SU-DHL-6 (cell line): ENCODE measurements around the gene MPC1.

Experiments used
- H2AFZ ChIP-seq: fragments of 200-600 bp; sonication (generic); 2 replicates; pipeline ENCODE4 v1.6.1; 2014; ENCODE audit warnings: low read depth, mild to moderate bottlenecking, moderate library complexity, mixed read lengths, antibody characterized with exemption, low read length; ENCODE audit not compliant: severe bottlenecking
- H3F3A ChIP-seq: fragments of 200-600 bp; shearing (Covaris generic); 2 replicates; pipeline ENCODE4 v1.6.0; 2016; ENCODE audit warnings: antibody characterized with exemption, mild to moderate bottlenecking; ENCODE audit not compliant: insufficient read depth
- H3K27ac ChIP-seq: fragments of 200-600 bp; sonication (generic); 2 replicates; pipeline ENCODE4 v1.5.1; 2016; ENCODE audit warnings: low read depth, mild to moderate bottlenecking, low read length, moderate library complexity, mixed read lengths
- H3K27me3 ChIP-seq: fragments of 200-600 bp; sonication (generic), shearing (Covaris generic); 2 replicates; pipeline ENCODE4 v1.6.0; 2014; ENCODE audit warnings: mild to moderate bottlenecking, low read length
- H3K36me3 ChIP-seq: fragments of 200-600 bp; sonication (generic); 2 replicates; pipeline ENCODE4 v1.6.1; 2014; ENCODE audit warnings: mild to moderate bottlenecking, low read length, mixed read lengths
- H3K4me2 ChIP-seq: fragments of 300-600, 200-600 bp; shearing (Covaris generic), sonication (generic); 2 replicates; pipeline ENCODE4 v1.6.0; 2014; ENCODE audit warnings: low read length, low read depth, mild to moderate bottlenecking; ENCODE audit not compliant: poor library complexity, severe bottlenecking
- H3K4me3 ChIP-seq: fragments of 200-600 bp; sonication (generic); 2 replicates; pipeline ENCODE4 v1.5.1; 2014; ENCODE audit warnings: antibody characterized with exemption, low read length, mild to moderate bottlenecking, mixed read lengths; ENCODE audit not compliant: insufficient read depth, poor library complexity, severe bottlenecking
- H3K79me2 ChIP-seq: fragments of 200-600 bp; sonication (generic); 2 replicates; pipeline ENCODE4 v1.6.1; 2014; ENCODE audit warnings: mild to moderate bottlenecking, low read length, moderate library complexity; ENCODE audit not compliant: insufficient read depth
- H3K9ac ChIP-seq: fragments of 200-600 bp; sonication (generic); 2 replicates; pipeline ENCODE4 v1.7.0; 2014; ENCODE audit warnings: mild to moderate bottlenecking, low read length
- H3K9me2 ChIP-seq: fragments of 200-600 bp; sonication (generic); replicated peaks from 2 replicates; pipeline ENCODE4 v1.6.1; 2014; ENCODE audit warnings: low read length; ENCODE audit not compliant: insufficient read depth
- H3K9me3 ChIP-seq: fragments of 200-600 bp; sonication (generic); 2 replicates; pipeline ENCODE4 v1.6.1; 2014; ENCODE audit warnings: low read length, mixed read lengths; ENCODE audit not compliant: insufficient read depth
- H4K20me1 ChIP-seq: fragments of 200-600 bp; sonication (generic); 2 replicates; pipeline ENCODE4 v1.6.1; 2014; ENCODE audit warnings: low read depth, mild to moderate bottlenecking, antibody characterized with exemption, low read length, moderate library complexity, mixed read lengths
- CTCF ChIP-seq: fragments of 200-600 bp; sonication (generic); IDR thresholded peaks from one replicate; pipeline ENCODE4 v1.5.1; 2017; ENCODE audit warnings: antibody characterized with exemption, mild to moderate bottlenecking, low read length, moderate library complexity; ENCODE audit not compliant: insufficient read depth, poor library complexity, severe bottlenecking
- EZH2phosphoT487 ChIP-seq: fragments of 200-600 bp; sonication (generic), shearing (Covaris generic); conservative IDR thresholded peaks from 2 replicates; pipeline ENCODE4 v1.6.1; 2018; ENCODE audit warnings: mild to moderate bottlenecking, antibody characterized with exemption, low read length, moderate library complexity, mixed read lengths

The MPC1 gene

GRCh38 chr6:166400181-166400580, 17.4 kb upstream of the MPC1 start:
- TF ChIP-seq CTCF, result no peak
- TF ChIP-seq EZH2phosphoT487, result no peak
- Histone ChIP-seq H3K9me3 (no peaks in the 10 kb centered on the region), H3K36me3 (no peaks in the 10 kb centered on the region), H2AFZ (no peak overlapping the region), H3K4me2 (no peak overlapping the region), H3K79me2 (no peaks in the 10 kb centered on the region), H3F3A (no peaks in the 10 kb centered on the region), H3K27ac (no peak overlapping the region), H3K27me3 (no peaks in the 10 kb centered on the region), H4K20me1 (no peaks in the 10 kb centered on the region), H3K9ac (no peak overlapping the region), H3K4me3 (no peak overlapping the region), H3K9me2 (no peaks in the 10 kb centered on the region)

- Histone ChIP-seq H3K36me3 (no peaks in the 10 kb centered on the region), H3F3A (no peaks in the 10 kb centered on the region), H3K27me3 (no peaks in the 10 kb centered on the region), H3K27ac (no peak overlapping the region), H3K9ac (no peak overlapping the region), H2AFZ (no peak overlapping the region), H3K79me2 (no peaks in the 10 kb centered on the region), H3K9me2 (no peaks in the 10 kb centered on the region), H3K4me2 (no peak overlapping the region), H3K9me3 (no peaks in the 10 kb centered on the region), H4K20me1 (no peaks in the 10 kb centered on the region), H3K4me3 (no peak overlapping the region)
- no peak for TF ChIP-seq CTCF
- TF ChIP-seq EZH2phosphoT487, result no peak
Observed at GRCh38 chr6:166398348-166398747, 15.6 kb upstream of the MPC1 start.

DNA sequence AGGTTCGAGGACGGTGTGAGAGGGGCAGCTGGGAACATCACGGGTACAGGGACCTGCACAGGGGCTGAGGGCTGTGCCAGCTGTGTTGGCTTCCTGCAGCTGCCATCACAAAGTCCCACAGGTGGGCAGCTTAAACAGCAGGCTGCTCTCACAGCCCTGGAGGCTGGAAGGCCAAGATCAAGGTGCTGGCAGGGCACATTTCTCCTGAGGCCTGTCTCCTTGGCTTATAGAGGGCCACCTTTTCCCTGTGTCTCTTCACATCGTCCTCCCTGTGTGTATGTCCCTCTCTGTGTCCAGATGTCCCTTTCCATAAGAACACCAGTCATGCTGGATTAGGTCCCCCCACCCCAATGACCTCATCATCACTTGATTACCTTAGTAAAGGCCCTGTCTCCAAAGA, 15.1 kb upstream of the MPC1 start:
- H3K27me3 ChIP-seq, result no peaks in the 10 kb centered on the region
- no peak overlapping the region for H3K9ac ChIP-seq
- H3K4me2 ChIP-seq, result no peak overlapping the region
- no peaks in the 10 kb centered on the region for H3F3A ChIP-seq
- no peaks in the 10 kb centered on the region for H3K9me3 ChIP-seq
- H3K27ac ChIP-seq, result no peak overlapping the region
- no peak overlapping the region for H2AFZ ChIP-seq
- no peak overlapping the region for H3K4me3 ChIP-seq
- H3K79me2 ChIP-seq, result no peaks in the 10 kb centered on the region
- H3K36me3 ChIP-seq, result no peaks in the 10 kb centered on the region
- no peaks in the 10 kb centered on the region for H4K20me1 ChIP-seq
- H3K9me2 ChIP-seq, result no peaks in the 10 kb centered on the region
- TF ChIP-seq EZH2phosphoT487, result no peak
- no peak for TF ChIP-seq CTCF

- no peaks in the 10 kb centered on the region for H3K79me2 ChIP-seq
- no peak overlapping the region for H3K27ac ChIP-seq
- no peaks in the 10 kb centered on the region for H3F3A ChIP-seq
- no peaks in the 10 kb centered on the region for H4K20me1 ChIP-seq
- no peak overlapping the region for H3K4me3 ChIP-seq
- H3K36me3 ChIP-seq, result no peaks in the 10 kb centered on the region
- no peaks in the 10 kb centered on the region for H3K27me3 ChIP-seq
- no peaks in the 10 kb centered on the region for H3K9me2 ChIP-seq
- no peak overlapping the region for H2AFZ ChIP-seq
- no peak overlapping the region for H3K4me2 ChIP-seq
- no peaks in the 10 kb centered on the region for H3K9me3 ChIP-seq
- TF ChIP-seq CTCF (no peak), EZH2phosphoT487 (no peak)
- H3K9ac ChIP-seq, result no peak overlapping the region
Observed at GRCh38 chr6:166395778-166396177, 13.0 kb upstream of the MPC1 start.
